ENCODE results near the gene CCDC43.
"Not testable (repeated sequence)": the region's sequence is repeated elsewhere in the genome, so short reads cannot be mapped to it uniquely, and the experiment has no call there.

DNA sequence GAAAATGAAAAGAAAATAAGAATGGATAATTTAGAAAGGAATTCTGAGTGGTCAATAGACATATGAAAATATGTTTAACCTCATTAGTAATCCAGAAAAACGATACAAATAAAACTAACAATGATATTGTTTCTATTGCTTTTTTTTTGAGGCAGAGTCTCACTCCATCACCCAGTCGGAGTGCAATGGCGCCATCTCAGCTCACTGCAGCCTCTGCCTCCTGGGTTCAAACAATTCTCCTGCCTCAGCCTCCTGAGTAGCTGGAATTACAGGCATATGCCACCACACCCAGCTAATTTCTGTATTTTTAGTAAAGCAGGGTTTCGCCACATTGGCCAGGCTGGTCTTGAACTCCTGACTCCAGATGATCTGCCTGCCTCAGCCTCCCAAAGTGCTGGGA, 55.2 kb downstream of the CCDC43 start:
- TF ChIP-seq, protein P1, sequence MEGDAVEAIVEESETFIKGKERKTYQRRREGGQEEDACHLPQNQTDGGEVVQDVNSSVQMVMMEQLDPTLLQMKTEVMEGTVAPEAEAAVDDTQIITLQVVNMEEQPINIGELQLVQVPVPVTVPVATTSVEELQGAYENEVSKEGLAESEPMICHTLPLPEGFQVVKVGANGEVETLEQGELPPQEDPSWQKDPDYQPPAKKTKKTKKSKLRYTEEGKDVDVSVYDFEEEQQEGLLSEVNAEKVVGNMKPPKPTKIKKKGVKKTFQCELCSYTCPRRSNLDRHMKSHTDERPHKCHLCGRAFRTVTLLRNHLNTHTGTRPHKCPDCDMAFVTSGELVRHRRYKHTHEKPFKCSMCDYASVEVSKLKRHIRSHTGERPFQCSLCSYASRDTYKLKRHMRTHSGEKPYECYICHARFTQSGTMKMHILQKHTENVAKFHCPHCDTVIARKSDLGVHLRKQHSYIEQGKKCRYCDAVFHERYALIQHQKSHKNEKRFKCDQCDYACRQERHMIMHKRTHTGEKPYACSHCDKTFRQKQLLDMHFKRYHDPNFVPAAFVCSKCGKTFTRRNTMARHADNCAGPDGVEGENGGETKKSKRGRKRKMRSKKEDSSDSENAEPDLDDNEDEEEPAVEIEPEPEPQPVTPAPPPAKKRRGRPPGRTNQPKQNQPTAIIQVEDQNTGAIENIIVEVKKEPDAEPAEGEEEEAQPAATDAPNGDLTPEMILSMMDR (IDR thresholded peaks at IDR 0.05), result not testable (repeated sequence)
- TF ChIP-seq EZH2phosphoT487 (IDR thresholded peaks at IDR 0.05), result not testable (repeated sequence)
